ENCODE results near the gene ASB6.

- TF ChIP-seq LEF1 (IDR thresholded peaks at IDR 0.05; ENCODE audit: borderline replicate concordance) (no peak), TARDBP (IDR thresholded peaks at IDR 0.05) (no peak), FOXM1 (IDR thresholded peaks at IDR 0.05; ENCODE audit: borderline replicate concordance) (no peak), BHLHE40 (IDR thresholded peaks at IDR 0.05; ENCODE audit: borderline replicate concordance) (no peak), ELF4 (IDR thresholded peaks at IDR 0.05) (no peak), SUZ12 (IDR thresholded peaks at IDR 0.05) (no peak), FOXA1 (IDR thresholded peaks at IDR 0.05) (no peak), ARNT (IDR thresholded peaks at IDR 0.05) (no peak), ZNF384 (IDR thresholded peaks at IDR 0.05) (no peak)
Observed at GRCh38 chr9:129608561-129609481, 33.1 kb downstream of the ASB6 start.
